SU-DHL-6 (cell line): ENCODE measurements around the gene LILRB3.

ENCODE experiments used
- H2AFZ ChIP-seq: fragments of 200-600 bp; sonication (generic); 2 replicates; pipeline ENCODE4 v1.6.1; 2014; ENCODE audit warnings: low read depth, mild to moderate bottlenecking, moderate library complexity, mixed read lengths, antibody characterized with exemption, low read length; ENCODE audit not compliant: severe bottlenecking
- H3F3A ChIP-seq: fragments of 200-600 bp; shearing (Covaris generic); 2 replicates; pipeline ENCODE4 v1.6.0; 2016; ENCODE audit warnings: antibody characterized with exemption, mild to moderate bottlenecking; ENCODE audit not compliant: insufficient read depth
- H3K27ac ChIP-seq: fragments of 200-600 bp; sonication (generic); 2 replicates; pipeline ENCODE4 v1.5.1; 2016; ENCODE audit warnings: low read depth, mild to moderate bottlenecking, low read length, moderate library complexity, mixed read lengths
- H3K27me3 ChIP-seq: fragments of 200-600 bp; sonication (generic), shearing (Covaris generic); 2 replicates; pipeline ENCODE4 v1.6.0; 2014; ENCODE audit warnings: mild to moderate bottlenecking, low read length
- H3K36me3 ChIP-seq: fragments of 200-600 bp; sonication (generic); 2 replicates; pipeline ENCODE4 v1.6.1; 2014; ENCODE audit warnings: mild to moderate bottlenecking, low read length, mixed read lengths
- H3K4me2 ChIP-seq: fragments of 300-600, 200-600 bp; shearing (Covaris generic), sonication (generic); 2 replicates; pipeline ENCODE4 v1.6.0; 2014; ENCODE audit warnings: low read length, low read depth, mild to moderate bottlenecking; ENCODE audit not compliant: poor library complexity, severe bottlenecking
- H3K4me3 ChIP-seq: fragments of 200-600 bp; sonication (generic); 2 replicates; pipeline ENCODE4 v1.5.1; 2014; ENCODE audit warnings: antibody characterized with exemption, low read length, mild to moderate bottlenecking, mixed read lengths; ENCODE audit not compliant: insufficient read depth, poor library complexity, severe bottlenecking
- H3K79me2 ChIP-seq: fragments of 200-600 bp; sonication (generic); 2 replicates; pipeline ENCODE4 v1.6.1; 2014; ENCODE audit warnings: mild to moderate bottlenecking, low read length, moderate library complexity; ENCODE audit not compliant: insufficient read depth
- H3K9ac ChIP-seq: fragments of 200-600 bp; sonication (generic); 2 replicates; pipeline ENCODE4 v1.7.0; 2014; ENCODE audit warnings: mild to moderate bottlenecking, low read length
- H3K9me2 ChIP-seq: fragments of 200-600 bp; sonication (generic); replicated peaks from 2 replicates; pipeline ENCODE4 v1.6.1; 2014; ENCODE audit warnings: low read length; ENCODE audit not compliant: insufficient read depth
- H3K9me3 ChIP-seq: fragments of 200-600 bp; sonication (generic); 2 replicates; pipeline ENCODE4 v1.6.1; 2014; ENCODE audit warnings: low read length, mixed read lengths; ENCODE audit not compliant: insufficient read depth
- H4K20me1 ChIP-seq: fragments of 200-600 bp; sonication (generic); 2 replicates; pipeline ENCODE4 v1.6.1; 2014; ENCODE audit warnings: low read depth, mild to moderate bottlenecking, antibody characterized with exemption, low read length, moderate library complexity, mixed read lengths
- EZH2phosphoT487 ChIP-seq: fragments of 200-600 bp; sonication (generic), shearing (Covaris generic); conservative IDR thresholded peaks from 2 replicates; pipeline ENCODE4 v1.6.1; 2018; ENCODE audit warnings: mild to moderate bottlenecking, antibody characterized with exemption, low read length, moderate library complexity, mixed read lengths
- TF ChIP-seq, protein P1 (sequence below): fragments of 200-600 bp; sonication (generic); IDR thresholded peaks from one replicate; pipeline ENCODE4 v1.5.1; 2017; ENCODE audit warnings: antibody characterized with exemption, mild to moderate bottlenecking, low read length, moderate library complexity; ENCODE audit not compliant: insufficient read depth, poor library complexity, severe bottlenecking

The LILRB3 gene

DNA sequence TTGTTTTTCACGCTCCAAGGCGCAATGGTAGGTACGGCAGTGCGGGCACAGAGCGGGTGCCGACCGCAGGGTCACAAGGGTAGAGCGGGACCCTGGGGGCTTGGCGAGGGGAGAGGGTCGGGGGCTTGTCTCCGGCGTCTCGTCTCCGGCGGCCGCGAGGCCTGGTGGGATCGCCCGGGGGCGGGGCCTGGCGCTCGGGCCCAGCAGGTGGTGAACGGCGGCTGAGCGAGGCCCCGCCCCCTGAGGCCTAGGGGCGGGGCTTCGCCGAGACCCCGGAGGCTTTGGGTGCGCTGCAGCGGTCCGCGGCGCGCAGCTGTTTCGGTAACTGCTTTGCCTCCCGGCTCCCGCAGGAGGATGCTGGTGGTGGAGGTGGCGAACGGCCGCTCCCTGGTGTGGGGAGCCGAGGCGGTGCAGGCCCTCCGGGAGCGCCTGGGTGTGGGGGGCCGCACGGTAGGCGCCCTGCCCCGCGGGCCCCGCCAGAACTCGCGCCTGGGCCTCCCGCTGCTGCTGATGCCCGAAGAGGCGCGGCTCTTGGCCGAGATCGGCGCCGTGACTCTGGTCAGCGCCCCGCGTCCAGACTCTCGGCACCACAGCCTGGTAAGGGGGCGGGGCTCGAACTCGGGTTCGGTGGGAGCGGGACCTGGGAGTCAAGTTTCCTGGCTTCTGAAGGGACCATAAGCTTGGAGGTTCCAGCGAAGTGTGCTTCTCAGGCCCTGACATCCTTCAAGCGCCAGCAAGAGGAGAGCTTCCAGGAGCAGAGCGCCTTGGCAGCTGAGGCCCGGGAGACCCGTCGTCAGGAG is 31.6 kb downstream of the LILRB3 start, which contains the start of gene TSEN34:
Gene TSEN34 (plus strand): TSS at position 298 of the 800 bp plus-strand sequence. CDS start 57 bp downstream, at position 355.
- Histone ChIP-seq H4K20me1 (no peaks in the 10 kb centered on the region), H2AFZ (peak within 1 kb of the TSS; percentile 79), H3K36me3 (peaks cover 4% of the 10 kb centered on the region), H3K27ac (peak within 1 kb of the TSS; percentile 87), H3K9ac (peak within 1 kb of the TSS; percentile 75), H3K27me3 (no peaks in the 10 kb centered on the region), H3F3A (no peaks in the 10 kb centered on the region), H3K79me2 (peaks cover 22% of the 10 kb centered on the region), H3K9me3 (no peaks in the 10 kb centered on the region), H3K9me2 (no peaks in the 10 kb centered on the region), H3K4me3 (peak within 1 kb of the TSS; percentile 65), H3K4me2 (peak within 1 kb of the TSS; percentile 71)
- TF ChIP-seq, protein P1, sequence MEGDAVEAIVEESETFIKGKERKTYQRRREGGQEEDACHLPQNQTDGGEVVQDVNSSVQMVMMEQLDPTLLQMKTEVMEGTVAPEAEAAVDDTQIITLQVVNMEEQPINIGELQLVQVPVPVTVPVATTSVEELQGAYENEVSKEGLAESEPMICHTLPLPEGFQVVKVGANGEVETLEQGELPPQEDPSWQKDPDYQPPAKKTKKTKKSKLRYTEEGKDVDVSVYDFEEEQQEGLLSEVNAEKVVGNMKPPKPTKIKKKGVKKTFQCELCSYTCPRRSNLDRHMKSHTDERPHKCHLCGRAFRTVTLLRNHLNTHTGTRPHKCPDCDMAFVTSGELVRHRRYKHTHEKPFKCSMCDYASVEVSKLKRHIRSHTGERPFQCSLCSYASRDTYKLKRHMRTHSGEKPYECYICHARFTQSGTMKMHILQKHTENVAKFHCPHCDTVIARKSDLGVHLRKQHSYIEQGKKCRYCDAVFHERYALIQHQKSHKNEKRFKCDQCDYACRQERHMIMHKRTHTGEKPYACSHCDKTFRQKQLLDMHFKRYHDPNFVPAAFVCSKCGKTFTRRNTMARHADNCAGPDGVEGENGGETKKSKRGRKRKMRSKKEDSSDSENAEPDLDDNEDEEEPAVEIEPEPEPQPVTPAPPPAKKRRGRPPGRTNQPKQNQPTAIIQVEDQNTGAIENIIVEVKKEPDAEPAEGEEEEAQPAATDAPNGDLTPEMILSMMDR: no peak
- no peak for TF ChIP-seq EZH2phosphoT487

DNA sequence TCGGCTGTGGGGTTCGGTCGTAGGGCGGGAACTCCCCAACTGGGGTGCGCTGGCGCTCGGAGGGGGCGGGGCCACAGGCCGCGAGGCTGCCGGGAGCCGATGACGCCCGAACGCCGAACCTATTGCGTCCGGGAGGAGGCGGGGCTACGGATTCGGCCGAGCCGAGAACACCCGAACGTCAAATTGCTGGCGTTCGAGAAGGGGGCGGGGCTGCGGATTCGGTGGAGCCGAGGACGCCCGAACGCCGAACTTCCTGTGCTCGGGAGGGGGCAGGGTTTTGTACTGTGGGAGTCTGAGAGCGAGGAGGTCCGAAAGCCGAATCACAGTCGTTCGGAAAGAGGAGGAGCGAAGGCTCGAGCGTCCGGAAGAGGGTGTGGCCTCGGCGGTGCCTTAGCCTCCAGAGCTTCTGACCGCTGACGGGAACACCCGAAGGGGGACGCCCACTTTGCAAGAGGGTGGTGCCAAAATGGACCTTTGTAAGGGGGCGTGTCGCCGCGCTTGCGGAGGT is 32.2 kb downstream of the LILRB3 start:
- Histone ChIP-seq H3K9me3 (no peaks in the 10 kb centered on the region), H3K9me2 (no peaks in the 10 kb centered on the region), H3K27me3 (no peaks in the 10 kb centered on the region), H2AFZ (peak overlapping the region; percentile 79), H3F3A (no peaks in the 10 kb centered on the region), H3K4me3 (peak overlapping the region; percentile 65), H3K9ac (peak overlapping the region; percentile 75), H3K4me2 (peak overlapping the region; percentile 71), H4K20me1 (no peaks in the 10 kb centered on the region), H3K79me2 (peaks cover 22% of the 10 kb centered on the region), H3K27ac (peak overlapping the region; percentile 87), H3K36me3 (peaks cover 4% of the 10 kb centered on the region)
- no peak for TF ChIP-seq EZH2phosphoT487
- TF ChIP-seq, protein P1: no peak

DNA sequence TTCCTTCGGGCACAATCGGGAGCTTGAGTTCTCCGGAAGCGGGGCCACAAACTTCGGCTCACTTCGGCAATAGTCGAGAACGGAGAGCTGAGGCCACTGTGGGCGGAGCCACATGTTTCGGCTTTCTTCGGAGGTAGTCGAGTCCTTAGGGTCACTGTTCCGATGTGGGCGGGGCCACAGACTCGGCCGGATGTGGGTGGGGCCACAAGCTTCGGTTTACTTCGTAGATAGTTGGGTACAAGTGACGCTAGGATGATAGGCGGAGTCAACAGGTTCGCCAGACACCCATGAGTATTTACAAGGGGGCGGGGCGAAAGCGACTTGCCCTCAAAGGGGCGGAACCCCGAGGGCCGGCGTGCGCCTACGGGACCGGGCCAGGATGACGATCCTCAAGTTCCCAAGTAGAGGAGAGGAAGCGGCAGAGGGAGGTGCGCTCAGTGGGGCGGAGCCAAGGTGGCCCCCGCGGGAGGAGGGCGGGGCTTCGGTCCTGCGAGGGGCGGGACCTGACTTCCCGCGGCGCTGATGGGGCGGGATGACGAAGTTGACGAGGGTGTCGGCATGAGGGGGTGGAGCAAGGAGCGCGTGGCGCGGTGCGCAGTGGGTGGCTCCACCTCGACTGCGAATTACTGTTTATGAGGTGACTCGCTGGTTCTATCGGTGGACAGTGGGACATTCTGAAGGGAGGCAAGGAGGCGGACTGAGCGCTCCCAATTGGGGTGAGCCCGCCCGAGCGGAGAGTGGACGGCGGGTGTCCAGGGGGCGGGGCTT is 32.9 kb downstream of the LILRB3 start:
- Histone ChIP-seq H2AFZ (peak overlapping the region; percentile 79), H3F3A (no peaks in the 10 kb centered on the region), H3K4me3 (peak overlapping the region; percentile 65), H3K9me2 (no peaks in the 10 kb centered on the region), H4K20me1 (no peaks in the 10 kb centered on the region), H3K9me3 (no peaks in the 10 kb centered on the region), H3K27me3 (no peaks in the 10 kb centered on the region), H3K79me2 (peaks cover 22% of the 10 kb centered on the region), H3K27ac (peak overlapping the region; percentile 87), H3K9ac (peak overlapping the region; percentile 94), H3K4me2 (peak overlapping the region; percentile 56), H3K36me3 (peaks cover 4% of the 10 kb centered on the region)
- TF ChIP-seq EZH2phosphoT487: no peak
- TF ChIP-seq, protein P1: no peak
